ENCODE results near the gene SPTLC2. TPM values are rescaled to one million over a fixed set of nuclear protein-coding genes. Genes with fewer than 3 reads are reported as not detected.

SPTLC2 gene
- total and polyA plus RNA-seq, 2 of the 13 experiments (the other 11 are each of a cell fraction or from before 2014, with no cell fraction given) = 17.4 to 17.5 TPM

- TF ChIP-seq TFE3 (CRISPR knock-in tag; IDR thresholded peaks at IDR 0.05) (0 out of 2 replicates have a peak, but pooled peaks have one; percentile 43), ZNF12 (CRISPR knock-in tag; IDR thresholded peaks at IDR 0.05) (peak; percentile 50; the same call in 1 of the 2 replicates), ZNF232 (CRISPR knock-in tag; IDR thresholded peaks at IDR 0.05; ENCODE audit: borderline replicate concordance) (0 out of 2 replicates have a peak, but pooled peaks have one; percentile 56), RAD21 (CRISPR knock-in tag; IDR thresholded peaks at IDR 0.05) (no peak), ZNF883 (CRISPR knock-in tag; IDR thresholded peaks at IDR 0.05; ENCODE audit: not compliant biosample characterization) (peak; percentile 13), FOXO1 (CRISPR knock-in tag; IDR thresholded peaks at IDR 0.05) (peak; percentile 7; the same call in 1 of the 2 replicates), FOXP4 (CRISPR knock-in tag; IDR thresholded peaks at IDR 0.05) (no peak; the same call in 1 of the 2 replicates), CSRNP1 (CRISPR knock-in tag; IDR thresholded peaks at IDR 0.05) (0 out of 2 replicates have a peak, but pooled peaks have one; percentile 31), ZZZ3 (CRISPR knock-in tag; IDR thresholded peaks at IDR 0.05; ENCODE audit: borderline replicate concordance) (peak; percentile 43; the same call in 1 of the 2 replicates), IKZF5 (CRISPR knock-in tag; IDR thresholded peaks at IDR 0.05) (0 out of 2 replicates have a peak, but pooled peaks have one; percentile 4), ARID4A (CRISPR knock-in tag; IDR thresholded peaks at IDR 0.05; ENCODE audit: borderline replicate concordance) (peak; percentile 81; the same call in 1 of the 2 replicates), ZNF292 (CRISPR knock-in tag; IDR thresholded peaks at IDR 0.05; ENCODE audit: borderline replicate concordance, low read depth) (0 out of 2 replicates have a peak, but pooled peaks have one; percentile 38), CAMTA2 (CRISPR knock-in tag; IDR thresholded peaks at IDR 0.05; ENCODE audit: borderline replicate concordance) (0 out of 2 replicates have a peak, but pooled peaks have one; percentile 80), HNRNPLL (IDR thresholded peaks at IDR 0.05; ENCODE audit: low read depth, low read length, poor library complexity, severe bottlenecking) (peak; percentile 60), CHD4 (IDR thresholded peaks at IDR 0.05; ENCODE audit: borderline replicate concordance, low read length) (0 out of 2 replicates have a peak, but pooled peaks have one; percentile 52), THYN1 (CRISPR knock-in tag; IDR thresholded peaks at IDR 0.05; ENCODE audit: borderline replicate concordance, low read depth) (0 out of 2 replicates have a peak, but pooled peaks have one; percentile 19)
Observed at GRCh38 chr14:77457522-77458248, 158.8 kb downstream of the SPTLC2 start, which contains the start of the genes AHSA1 and VIPAS39 (continued).
